HG02973 (cell line): Measurements from ENCODE around the gene GPR89A.
"Not testable (repeated sequence)": the region's sequence is repeated elsewhere in the genome, so short reads cannot be mapped to it uniquely, and the experiment has no call there.

Source experiments
- ATAC-seq: cut with Tn5 transposase; IDR thresholded peaks from one replicate; pipeline ENCODE4 v1.9.1; 2021; ENCODE audit warnings: moderate library complexity; ENCODE audit not compliant: unreplicated experiment

GPR89A gene

DNA sequence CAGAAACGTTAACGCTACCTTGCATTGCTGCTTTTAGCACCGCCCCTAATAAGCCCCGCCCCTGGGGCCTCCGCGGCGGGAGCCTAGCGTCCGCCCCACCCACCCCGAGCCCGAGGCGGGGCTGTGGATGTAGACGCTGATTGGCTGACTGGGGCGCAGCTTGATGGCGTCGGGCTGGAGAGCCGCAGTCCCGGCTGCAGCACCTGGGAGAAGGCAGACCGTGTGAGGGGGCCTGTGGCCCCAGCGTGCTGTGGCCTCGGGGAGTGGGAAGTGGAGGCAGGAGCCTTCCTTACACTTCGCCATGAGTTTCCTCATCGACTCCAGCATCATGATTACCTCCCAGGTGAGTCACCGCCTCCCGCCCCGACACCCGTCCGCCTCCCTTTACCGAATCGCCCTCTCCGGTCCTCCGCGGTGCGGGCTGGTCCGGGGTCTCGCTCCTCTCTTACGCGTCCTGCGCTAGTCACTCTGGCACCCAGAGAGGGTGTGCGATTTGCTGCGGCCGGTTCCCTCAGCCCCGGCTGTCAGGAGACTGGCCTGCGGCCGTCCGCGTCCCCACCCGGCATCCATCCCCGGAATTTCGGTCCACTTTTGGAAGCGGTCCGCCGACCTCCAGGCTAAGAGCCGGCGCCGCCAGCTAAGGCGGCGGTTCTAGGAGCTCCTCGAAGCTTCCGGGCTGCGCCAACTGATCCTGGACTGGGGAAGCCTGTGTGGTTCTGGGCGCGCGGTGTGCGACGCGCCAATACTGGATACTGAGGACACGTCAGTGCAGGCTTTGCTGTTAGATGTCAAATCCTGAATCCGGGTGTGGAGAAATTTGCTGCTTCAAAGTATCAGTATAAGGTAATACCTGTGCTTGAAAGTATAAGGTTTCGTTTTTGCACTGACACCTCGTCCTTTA lies at the start of gene GPR89A:
TSS of gene GPR89A (plus strand) at position 156 of the 901 bp plus-strand sequence. CDS start at position 302, 146 bp downstream.
- peak; percentile 95 for ATAC-seq

DNA sequence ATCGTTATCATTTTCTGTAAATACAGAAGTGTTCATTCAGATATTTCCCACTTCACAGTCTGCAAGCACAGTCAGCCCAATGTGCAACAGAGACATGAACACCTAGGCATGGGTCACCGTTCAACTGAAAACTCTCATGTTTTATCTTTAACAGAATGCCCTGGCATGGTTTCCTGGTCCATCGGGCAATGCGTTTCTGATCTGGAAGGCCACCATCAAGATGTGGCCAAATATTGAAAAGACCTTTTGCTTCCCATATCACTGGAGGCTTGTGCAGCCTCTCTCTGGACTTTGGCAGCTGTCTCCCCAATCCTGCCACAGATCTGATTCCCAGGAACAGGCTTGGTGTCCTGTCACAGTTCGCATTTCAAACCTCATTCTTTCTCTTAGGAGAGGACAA lies 21.0 kb upstream of the GPR89A start:
- not testable (repeated sequence) for ATAC-seq

DNA sequence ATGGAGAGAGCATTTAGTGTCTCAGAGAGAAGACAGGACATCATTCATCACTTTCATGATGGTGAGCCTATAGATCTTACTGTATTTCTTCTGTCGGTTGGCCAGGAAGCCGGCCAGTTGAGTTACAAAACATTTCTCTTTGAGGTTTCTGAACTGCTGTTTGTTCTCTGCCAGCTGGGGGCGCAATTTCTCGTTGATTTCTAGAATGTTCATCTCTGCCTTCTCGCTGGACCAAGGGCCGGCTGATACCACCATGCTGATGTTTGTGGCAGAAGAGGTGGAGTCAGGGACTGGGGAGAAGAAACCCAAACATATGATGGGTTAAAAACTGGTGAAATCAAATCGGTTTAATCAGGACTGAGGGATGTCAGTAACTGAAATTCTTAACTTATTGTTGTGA lies 17.0 kb upstream of the GPR89A start:
- not testable (repeated sequence) for ATAC-seq

DNA sequence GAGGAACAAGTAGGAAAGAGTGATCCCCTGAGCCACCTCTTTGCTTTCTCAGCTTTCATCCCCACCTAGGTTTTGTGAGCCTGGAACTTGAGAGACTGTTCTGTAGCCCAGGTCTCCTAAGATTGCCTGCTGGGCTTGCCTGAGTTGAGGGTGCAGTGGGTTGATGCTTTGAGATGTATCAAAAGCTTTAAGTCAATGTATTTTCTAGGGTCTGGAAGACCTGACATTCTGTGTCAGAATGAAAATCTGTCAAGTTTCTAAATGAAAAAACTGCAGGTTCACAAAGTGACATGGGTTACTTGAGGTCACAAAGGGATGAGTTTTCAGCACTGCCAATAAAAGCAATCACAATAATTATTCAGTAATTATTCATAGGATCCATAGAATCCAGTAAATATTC lies 15.4 kb upstream of the GPR89A start:
- not testable (repeated sequence) for ATAC-seq

DNA sequence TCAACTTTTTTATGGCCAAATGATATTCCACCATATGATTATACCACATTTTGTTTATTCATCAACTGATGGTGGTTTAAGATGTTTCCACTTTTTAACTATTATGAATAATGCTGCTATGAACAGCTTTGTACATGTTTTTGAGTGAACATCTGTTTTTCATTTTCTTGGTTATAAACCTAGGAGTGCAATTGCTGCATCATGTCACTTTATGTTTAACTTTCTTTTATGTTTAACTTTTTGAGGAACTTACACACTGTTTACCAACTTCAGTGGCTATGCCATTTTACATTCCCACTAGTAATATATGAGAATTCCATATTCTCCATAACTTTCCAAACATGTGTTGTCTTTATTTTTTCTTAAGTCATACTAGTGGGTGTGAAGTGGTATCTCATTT lies 12.4 kb upstream of the GPR89A start:
- ATAC-seq = not testable (repeated sequence)

DNA sequence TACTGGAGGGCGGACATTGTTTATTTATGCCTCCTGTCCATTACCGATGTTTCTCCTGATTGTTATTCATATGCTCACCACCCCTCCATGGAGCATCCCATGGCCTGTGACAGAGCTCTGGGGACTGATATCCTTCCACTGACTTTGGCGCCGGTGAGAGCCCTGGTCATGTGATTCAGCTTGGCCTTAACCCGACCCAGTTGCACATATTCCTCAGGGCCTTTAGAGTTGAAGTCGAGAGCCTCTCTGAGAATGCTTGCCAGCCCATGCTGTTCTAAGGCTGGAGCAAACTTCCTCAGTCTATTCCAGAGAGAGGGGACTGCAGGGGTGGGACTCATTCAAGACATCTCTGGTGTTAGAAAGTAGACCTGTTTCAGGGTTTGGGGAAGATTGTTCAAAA lies 11.6 kb upstream of the GPR89A start:
- ATAC-seq = not testable (repeated sequence)

DNA sequence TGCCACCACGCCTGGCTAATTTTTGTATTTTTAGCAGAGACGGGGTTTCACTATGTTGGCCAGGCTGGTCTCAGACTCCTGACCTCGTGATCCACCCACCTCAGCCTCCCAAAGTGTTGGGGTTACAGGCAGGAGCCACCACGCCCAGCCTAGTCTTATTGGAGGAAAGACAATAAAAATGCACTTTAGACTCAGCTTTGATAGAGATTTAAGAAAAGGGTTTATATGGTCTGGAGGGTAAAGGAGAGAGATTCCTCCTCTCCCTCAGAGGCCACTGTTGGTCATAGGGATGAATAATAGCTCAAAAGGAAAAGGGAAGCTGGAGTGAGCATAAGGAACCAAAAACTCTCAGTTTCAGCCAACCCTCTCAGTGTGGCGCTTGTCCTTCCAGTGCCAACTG lies 8.4 kb upstream of the GPR89A start:
- not testable (repeated sequence) for ATAC-seq

DNA sequence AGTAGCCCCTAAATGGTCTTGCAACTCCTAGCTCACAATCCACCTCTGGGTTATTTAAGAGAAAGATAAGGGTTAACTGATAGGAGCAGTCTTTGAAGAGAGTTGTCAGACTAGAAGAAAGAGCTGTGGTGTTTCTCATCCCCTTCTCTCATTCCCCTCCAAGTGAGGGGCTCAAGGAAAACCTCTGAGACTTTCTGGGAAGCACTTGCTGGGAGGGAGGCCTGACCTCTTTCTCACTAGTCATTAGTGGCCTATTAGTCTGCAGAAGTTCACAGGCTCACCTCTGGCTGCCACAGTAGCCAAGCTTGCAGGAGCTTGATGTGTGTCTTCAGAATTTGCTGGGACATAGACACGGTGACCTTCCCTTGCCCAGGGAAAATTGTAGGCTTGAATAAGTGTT lies 6.2 kb upstream of the GPR89A start:
- no peak for ATAC-seq

DNA sequence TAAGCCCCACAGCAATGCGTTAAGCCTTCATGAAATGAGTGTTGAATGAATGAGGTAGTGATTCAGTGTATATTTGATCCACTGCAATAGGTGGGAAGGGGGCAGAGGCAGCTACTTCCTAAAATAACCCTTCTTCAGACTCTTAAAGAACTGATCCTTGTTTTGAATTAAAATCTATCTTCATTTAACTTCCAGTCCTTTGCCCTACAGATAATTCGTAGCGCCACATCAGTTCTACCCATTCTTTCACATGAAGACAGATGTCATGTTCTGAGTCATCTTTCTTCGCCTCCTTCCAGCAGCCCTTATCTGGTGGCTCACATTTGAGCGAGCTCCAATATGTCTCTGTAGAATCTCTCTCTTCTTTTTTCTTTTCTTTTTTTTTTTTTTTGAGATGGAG lies 948 bp upstream of the GPR89A start:
- not testable (repeated sequence) for ATAC-seq

DNA sequence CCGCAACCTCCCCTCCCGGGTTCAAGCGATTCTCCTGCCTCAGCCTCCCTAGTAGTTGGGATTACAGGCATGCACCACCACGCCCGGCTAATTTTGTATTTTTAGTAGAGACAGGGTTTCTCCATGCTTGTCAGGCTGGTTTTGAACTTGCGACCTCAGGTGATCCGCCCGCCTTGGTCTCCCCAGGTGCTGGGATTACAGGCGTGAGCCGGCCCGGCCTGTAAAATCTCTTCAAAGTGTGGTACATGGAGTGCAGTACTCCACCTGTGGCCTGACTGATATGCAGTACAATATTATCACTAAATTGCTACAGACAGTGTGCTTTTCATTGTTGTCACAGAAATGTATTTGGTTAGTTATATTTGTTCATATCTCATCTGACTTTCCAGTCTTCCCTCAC lies 499 bp upstream of the GPR89A start:
- ATAC-seq = not testable (repeated sequence)

DNA sequence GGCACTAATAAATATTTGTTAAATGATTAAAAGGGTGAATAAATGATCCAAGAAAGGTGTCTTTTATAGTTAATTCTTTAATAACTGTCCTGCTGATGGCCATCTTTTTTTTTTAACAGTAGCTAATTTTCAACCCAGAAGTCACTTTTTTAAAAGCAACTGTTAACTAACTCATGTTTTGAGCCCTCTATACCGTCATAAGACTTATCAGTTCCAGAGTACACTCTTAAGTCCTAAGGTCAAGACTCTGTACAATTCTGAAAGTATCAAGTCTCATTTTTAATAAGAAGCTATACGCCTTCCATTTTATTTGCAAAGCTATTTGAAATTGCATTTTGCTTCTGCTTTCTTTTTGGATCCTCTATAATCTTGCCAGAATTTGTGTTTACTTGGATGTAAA lies 3.0 kb downstream of the GPR89A start:
- ATAC-seq = not testable (repeated sequence)

DNA sequence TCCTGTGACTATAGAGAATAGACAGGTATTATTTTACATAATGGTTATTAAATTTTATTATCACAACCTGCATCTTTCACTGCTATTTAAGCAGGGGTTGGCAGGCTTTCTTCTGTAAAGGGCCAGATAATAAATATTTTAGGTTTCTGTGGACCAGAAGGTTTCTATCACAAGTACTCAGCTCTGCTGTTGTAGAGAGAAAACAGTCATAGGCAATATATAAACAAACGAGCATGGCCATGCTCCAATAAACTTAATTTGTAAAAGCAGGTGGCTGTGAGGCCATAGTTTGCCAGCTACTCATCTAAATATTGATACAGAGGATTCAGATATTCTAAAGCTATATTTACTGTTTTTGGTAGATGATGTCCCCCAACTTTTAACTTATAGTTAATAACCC lies 12.3 kb downstream of the GPR89A start:
- ATAC-seq = not testable (repeated sequence)

DNA sequence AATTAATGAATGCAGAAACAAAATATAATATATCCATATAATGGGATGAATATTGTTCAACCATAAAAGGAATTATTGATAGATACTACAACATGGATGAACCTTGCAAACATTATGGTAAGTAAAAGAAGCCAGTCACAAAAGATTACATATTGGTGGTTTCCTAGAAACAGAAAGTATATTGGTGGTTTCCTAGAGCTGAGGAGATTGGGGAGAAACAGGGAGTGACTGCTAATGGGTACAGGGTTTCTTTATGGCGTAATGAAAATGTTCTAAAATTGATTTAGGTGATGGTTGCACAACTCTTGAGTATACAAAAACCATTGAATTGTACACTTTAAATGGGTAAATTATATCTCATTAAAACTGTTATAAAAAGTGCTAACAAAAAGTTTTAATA lies 14.4 kb downstream of the GPR89A start:
- ATAC-seq = not testable (repeated sequence)

DNA sequence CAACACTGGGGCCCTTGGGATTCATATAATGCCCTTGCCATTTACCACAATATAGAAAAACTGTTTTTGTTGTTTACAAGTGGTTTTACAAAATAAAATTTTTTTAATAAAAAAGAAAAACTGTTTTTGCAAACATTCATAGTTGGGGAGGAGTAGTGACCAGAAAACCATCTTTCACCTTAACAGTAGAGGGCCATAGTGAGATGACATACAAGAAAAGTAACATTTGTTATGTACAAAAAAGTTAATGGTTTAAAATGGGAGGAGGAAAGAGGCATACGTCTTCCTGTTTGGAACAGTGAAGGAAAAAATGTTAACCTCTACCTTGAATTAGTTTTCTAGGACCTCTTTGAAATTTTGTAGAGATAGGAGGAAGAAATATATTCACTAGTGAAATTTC lies 28.4 kb downstream of the GPR89A start:
- not testable (repeated sequence) for ATAC-seq

DNA sequence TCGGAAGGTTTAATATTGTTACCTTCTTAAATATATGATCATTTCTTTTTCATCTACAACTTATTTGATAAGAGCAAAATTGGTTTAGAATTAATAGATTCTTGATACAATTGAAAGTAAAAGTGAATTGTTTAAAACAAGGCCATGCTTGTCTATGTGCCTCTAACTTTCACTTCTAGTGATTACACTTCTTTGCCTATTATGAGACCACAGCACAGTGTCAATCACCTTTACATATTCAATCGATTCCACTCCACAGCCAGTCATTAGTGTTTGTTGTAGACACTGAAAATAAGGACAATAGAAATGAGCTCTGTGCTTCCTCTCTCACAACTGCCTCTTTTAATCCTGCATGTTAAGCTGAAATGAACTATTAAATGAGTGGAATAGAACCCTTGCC lies 34.1 kb downstream of the GPR89A start:
- not testable (repeated sequence) for ATAC-seq

DNA sequence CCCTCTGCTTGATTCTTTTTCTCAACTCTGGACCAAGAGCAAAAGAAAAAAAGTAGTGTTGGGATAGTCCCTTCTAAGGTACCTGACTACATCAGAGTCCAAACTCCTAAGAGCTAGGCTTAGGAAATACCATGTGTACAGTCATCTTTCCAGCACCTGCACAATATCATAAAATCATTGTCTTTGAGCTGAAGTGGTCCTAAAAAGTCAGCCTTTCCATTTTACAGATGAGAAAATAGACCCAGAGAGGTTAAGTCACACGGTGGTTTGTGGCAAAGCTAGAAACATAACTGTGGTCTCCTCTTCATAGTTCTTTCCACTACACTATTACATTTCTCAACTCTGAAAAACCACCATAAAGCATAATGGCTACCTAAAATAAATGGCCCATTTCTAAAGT lies 36.2 kb downstream of the GPR89A start:
- ATAC-seq = not testable (repeated sequence)

DNA sequence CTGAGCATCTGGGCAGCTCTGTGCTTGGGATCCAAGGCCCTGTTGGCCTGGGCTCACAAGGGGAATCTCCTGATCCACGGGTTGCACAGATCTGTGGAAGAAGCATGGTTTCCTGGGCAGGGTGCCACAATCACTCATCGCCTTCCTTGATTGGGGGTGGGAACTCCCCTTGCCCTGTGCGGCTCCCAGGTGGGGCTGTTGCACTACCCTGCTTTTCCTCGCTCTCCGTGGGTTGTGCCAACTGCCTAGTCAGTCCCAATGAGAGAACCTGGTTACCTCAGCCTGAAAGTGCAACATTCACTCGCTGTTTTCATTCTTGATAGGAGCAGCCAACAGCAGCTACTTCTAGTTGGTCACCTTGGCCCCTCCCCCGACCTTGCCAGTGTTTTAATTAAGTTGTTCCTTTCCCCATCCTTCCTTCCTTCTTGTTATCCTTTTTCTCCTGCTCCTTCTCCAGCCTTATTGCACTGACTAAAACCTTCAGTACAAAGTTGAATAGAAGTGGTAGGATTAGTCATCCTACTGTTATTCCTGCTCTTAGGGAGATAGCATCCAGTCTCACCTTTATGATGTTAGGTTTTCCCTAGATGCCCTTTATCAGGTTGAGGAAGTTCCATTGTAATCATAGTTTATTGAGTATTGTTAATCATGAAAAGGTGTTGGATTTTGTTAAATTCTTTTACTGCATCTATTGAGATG lies 48.6 kb downstream of the GPR89A start:
- ATAC-seq = not testable (repeated sequence)

DNA sequence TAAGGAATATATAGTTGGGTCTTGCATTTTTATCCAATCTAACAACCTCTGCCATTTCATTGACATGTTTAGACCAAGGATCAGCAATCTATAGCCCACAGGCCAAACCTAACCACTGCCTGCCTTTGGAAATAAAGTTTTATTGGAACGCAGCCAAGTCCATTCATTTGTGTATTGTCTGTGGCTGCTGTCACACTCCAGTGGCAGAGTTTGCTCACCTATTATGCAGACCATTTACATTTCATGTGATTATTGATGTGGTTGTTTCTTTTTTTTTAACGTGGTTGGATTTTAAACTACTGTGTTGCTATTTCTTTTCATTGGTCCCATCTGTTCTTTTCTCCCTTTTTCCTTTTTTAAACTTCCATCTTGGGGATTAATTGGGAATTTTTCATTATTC lies 54.7 kb downstream of the GPR89A start:
- ATAC-seq = not testable (repeated sequence)

DNA sequence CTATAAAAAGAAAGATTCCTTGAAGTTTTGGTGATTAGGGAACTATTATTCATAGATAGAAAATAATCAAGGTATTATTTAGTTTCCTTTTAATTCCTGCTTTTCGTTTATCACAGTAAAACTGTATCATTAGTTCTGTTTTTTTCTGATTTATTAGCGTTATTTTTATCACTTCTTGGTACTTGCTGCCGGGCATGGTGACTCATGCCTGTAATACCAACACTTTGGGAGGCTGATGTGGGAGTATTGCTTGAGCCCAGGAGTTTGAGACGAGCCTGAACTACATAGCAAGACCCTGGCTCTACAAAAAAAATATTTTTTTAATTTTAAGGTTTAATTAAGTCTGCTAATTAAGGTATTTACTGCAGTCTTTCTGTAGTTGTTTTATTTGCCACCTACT lies 57.2 kb downstream of the GPR89A start:
- ATAC-seq = not testable (repeated sequence)

DNA sequence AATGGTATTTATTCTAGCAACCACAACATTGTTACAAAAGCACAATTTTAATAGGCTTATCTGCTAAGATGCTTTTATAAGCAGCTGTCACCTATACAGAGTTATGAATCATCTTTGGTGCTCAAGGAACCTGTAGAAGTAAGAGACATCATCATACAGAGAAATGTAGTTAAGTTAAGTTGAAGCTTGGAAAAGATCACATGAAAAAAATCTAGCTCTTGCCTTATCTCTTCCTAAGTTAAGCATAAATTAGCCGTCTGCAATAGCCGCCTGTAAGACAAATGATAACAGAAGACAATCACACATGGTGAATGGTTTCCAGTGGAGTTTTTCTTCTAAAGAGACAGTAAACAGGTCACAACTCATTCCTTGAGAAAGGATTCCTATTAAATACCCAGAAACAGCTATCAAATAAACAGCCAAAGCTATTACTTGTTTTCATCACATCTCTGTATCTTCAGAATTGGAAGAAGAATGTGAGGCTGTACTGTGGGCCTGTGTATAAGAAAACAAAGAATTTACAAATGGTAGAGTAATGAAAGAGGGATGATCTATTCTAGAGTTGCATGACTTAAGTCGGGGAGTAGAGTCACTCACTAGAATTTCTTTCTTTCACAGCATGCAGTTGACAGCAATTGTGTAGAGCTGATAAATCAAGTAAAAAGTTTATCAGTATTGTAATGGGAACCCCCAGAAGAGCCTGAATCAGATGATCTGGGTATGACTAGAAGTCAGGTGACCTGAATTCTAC lies 63.4 kb downstream of the GPR89A start:
- ATAC-seq = not testable (repeated sequence)

DNA sequence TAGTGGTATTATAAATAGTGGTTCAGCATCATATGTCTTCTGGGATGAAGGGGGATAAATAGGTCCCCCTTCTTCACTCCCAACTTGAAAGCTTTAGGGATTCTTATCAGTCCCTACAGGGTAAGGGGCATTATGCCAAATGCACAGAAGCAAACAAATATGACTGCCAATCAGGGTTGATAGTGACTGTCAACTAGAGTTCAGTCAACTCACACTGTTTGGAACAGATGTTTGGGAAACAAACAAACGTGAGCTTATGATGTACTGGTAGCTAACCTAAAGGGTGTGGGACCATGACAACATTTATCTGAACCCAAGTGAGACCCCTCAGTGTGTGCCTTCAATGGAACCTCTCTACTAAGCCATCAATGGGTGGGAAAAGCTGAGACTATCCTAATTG lies 65.4 kb downstream of the GPR89A start:
- not testable (repeated sequence) for ATAC-seq
